GM18861 (cell line): ENCODE results near the gene TMEM51.

Source experiments
- ATAC-seq: cut with Tn5 transposase; IDR thresholded peaks from one replicate; pipeline ENCODE4 v1.9.1; 2021; ENCODE audit not compliant: unreplicated experiment

Gene TMEM51

GRCh38 chr1:15191770-15192169 lies 38.2 kb downstream of the TMEM51 start:
- ATAC-seq = no peak

GRCh38 chr1:15192916-15193550 lies 39.5 kb downstream of the TMEM51 start:
- no peak for ATAC-seq

GRCh38 chr1:15195420-15196052 lies 42.0 kb downstream of the TMEM51 start:
- ATAC-seq = no peak

- ATAC-seq = no peak
Observed at GRCh38 chr1:15196069-15196468, 42.5 kb downstream of the TMEM51 start.

GRCh38 chr1:15196807-15197530 lies 43.4 kb downstream of the TMEM51 start:
- ATAC-seq = no peak

GRCh38 chr1:15197591-15198447 lies 44.3 kb downstream of the TMEM51 start:
- no peak for ATAC-seq

- no peak for ATAC-seq
Observed at GRCh38 chr1:15198684-15199083, 45.1 kb downstream of the TMEM51 start.

- no peak for ATAC-seq
Observed at GRCh38 chr1:15201221-15201620, 47.7 kb downstream of the TMEM51 start.

- ATAC-seq = no peak
Observed at GRCh38 chr1:15201849-15202551, 48.5 kb downstream of the TMEM51 start.

- ATAC-seq = no peak
Observed at GRCh38 chr1:15204931-15205330, 51.4 kb downstream of the TMEM51 start.

- ATAC-seq = no peak
Observed at GRCh38 chr1:15205586-15206346, 52.2 kb downstream of the TMEM51 start.

GRCh38 chr1:15206418-15207030 lies 53.0 kb downstream of the TMEM51 start:
- ATAC-seq = no peak

- ATAC-seq = no peak
Observed at GRCh38 chr1:15207031-15207828, 53.7 kb downstream of the TMEM51 start.

GRCh38 chr1:15207829-15208429 lies 54.4 kb downstream of the TMEM51 start:
- no peak for ATAC-seq

GRCh38 chr1:15210651-15211375 lies 57.3 kb downstream of the TMEM51 start:
- ATAC-seq = no peak

GRCh38 chr1:15211424-15211823 lies 57.9 kb downstream of the TMEM51 start:
- no peak for ATAC-seq

GRCh38 chr1:15212216-15212953 lies 58.8 kb downstream of the TMEM51 start:
- no peak for ATAC-seq
